ENCODE data around the gene KLF4.

The KLF4 gene

DNA sequence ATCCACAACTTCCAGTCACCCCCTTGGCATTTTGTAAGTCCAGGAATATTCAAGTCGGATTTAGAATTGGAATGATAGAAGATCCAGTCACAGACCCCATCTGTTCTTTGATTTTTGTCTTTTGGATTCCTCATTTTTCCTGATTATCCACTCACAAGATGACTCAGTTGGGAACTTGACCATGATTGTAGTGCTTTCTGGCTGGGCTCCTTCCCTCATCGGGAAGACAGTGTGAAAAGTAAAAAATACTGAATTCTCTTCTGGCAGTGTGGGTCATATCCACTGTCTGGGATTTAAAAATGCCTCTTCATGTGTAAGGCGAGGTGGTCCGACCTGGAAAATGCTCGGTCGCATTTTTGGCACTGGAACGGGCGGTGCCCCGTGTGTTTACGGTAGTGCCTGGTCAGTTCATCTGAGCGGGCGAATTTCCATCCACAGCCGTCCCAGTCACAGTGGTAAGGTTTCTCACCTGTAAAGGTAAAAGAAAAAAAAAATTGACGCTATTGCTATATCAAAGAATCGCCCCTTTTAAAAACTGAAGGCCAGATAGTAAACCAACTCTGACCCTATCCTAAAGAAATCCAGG is 4.0 kb downstream of the KLF4 start:
- no peaks in the 10 kb centered on the region for H3K9me3 ChIP-seq
- H3K4me3 ChIP-seq, result peak overlapping the region; percentile 79
- TF ChIP-seq, protein P1, sequence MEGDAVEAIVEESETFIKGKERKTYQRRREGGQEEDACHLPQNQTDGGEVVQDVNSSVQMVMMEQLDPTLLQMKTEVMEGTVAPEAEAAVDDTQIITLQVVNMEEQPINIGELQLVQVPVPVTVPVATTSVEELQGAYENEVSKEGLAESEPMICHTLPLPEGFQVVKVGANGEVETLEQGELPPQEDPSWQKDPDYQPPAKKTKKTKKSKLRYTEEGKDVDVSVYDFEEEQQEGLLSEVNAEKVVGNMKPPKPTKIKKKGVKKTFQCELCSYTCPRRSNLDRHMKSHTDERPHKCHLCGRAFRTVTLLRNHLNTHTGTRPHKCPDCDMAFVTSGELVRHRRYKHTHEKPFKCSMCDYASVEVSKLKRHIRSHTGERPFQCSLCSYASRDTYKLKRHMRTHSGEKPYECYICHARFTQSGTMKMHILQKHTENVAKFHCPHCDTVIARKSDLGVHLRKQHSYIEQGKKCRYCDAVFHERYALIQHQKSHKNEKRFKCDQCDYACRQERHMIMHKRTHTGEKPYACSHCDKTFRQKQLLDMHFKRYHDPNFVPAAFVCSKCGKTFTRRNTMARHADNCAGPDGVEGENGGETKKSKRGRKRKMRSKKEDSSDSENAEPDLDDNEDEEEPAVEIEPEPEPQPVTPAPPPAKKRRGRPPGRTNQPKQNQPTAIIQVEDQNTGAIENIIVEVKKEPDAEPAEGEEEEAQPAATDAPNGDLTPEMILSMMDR (IDR thresholded peaks at IDR 0.05), result no peak
- H3K36me3 ChIP-seq, result peaks cover 12 to 37% (median 22%) of the 10 kb centered on the region in 3 donors
- no peak for DNase-seq
- peak overlapping the region in 1 of 2 donors; percentile 91 for H3K27ac ChIP-seq
- no peaks in the 10 kb centered on the region for H3K27me3 ChIP-seq
- intact Hi-C loops (cut with DNase I; ENCODE audit: low total_unique reads), result loop anchor here (2.0 to 10.0 kb wide), 3 partner anchors 201 to 993 kb away; partner anchors contain the start of gene RAD23B
- H3K4me1 ChIP-seq, result peaks cover 0 to 31% (median 14%) of the 10 kb centered on the region in 4 donors

DNA sequence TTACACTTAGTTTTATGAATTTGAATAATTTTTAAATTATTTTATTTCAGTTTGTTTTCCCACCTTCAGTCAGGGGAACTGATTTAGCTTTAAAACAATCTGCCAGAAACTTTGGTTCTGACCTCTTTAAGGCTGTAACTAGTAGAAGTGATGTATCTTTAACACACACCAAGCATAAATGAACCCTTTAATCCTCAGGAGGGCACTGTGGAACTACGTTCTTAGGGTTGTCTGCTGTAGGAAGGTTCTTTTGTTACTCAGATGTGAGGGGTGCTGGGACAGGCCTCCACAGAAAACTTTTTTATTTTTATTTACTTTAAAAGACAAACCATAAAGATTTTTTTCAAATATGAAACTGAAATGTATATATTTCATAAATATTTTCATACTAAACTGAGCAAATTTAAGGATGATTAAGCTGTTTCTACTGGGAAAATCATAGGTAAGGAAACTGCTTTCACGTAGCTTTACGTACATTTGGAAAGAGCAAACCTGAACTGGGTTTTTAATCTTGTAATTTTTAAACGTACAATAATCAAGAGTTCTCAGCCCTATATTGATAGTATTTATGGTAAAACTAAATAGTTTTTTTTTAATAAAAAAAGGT is 5.3 kb downstream of the KLF4 start:
- TF ChIP-seq, protein P1 (IDR thresholded peaks at IDR 0.05), result peak; percentile 57 to 65
- H3K36me3 ChIP-seq, result peaks cover 12 to 37% (median 22%) of the 10 kb centered on the region in 3 donors
- H3K27me3 ChIP-seq, result no peaks in the 10 kb centered on the region
- H3K4me1 ChIP-seq, result peaks cover 0 to 31% (median 14%) of the 10 kb centered on the region in 4 donors
- intact Hi-C loops (cut with DNase I; ENCODE audit: low total_unique reads), result loop anchor here (10.0 kb wide), 1 partner anchor 199 kb away; the partner anchor contains the start of gene RAD23B
- no peak overlapping the region for H3K4me3 ChIP-seq
- H3K27ac ChIP-seq, result peak overlapping the region in 1 of 2 donors; percentile 91
- H3K9me3 ChIP-seq, result no peaks in the 10 kb centered on the region
- peak in 1 of 2 donors; percentile 35 for DNase-seq

DNA sequence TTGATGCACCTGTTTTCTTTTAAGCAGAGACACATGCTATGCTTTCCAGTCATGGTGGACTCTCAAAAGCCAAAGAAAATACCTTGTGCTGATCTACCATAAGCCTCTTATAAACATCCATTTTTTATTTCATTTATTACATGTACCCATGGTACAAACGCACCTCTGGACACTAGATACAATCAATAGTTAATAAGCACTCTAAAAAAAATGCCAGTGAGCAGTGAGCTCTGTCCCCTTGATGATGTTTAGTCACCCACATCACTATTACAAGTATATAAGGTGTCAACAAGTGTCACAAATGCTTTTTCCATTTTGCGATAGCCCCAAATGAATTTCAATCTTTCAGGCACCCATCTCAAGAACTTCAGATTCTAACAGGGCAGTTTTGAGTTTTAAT is 5.9 kb downstream of the KLF4 start:
- DNase-seq, result no peak
- Histone ChIP-seq H3K9me3 (no peaks in the 10 kb centered on the region), H3K4me1 (peaks cover 0 to 31% (median 14%) of the 10 kb centered on the region in 4 donors), H3K4me3 (no peak overlapping the region), H3K36me3 (peaks cover 12 to 37% (median 22%) of the 10 kb centered on the region in 3 donors), H3K27me3 (no peaks in the 10 kb centered on the region), H3K27ac (no peak overlapping the region)
- TF ChIP-seq, protein P1 (IDR thresholded peaks at IDR 0.05), result no peak
- intact Hi-C loops (cut with DNase I; ENCODE audit: low total_unique reads), result loop anchor here (10.0 kb wide), 1 partner anchor 199 kb away; the partner anchor contains the start of gene RAD23B

DNA sequence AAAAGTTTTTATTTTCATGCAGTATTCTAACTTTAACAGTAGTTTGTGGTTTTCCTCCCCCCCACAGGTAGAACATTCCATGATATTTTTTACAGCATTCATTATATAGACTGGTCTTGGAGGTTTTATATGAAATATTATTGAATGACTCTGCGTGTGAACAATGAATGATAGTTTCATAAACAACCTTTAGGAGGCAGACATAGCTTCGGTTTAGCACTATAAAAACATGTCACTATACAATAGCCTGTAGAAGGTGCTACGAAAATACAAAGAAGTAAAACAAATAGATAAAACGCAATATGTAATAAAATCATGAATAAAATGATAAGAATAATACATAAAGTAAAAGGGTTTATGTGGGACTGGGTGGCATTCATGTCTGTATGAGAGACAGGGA is 8.5 kb downstream of the KLF4 start:
- no peak overlapping the region for H3K4me3 ChIP-seq
- TF ChIP-seq, protein P1 (IDR thresholded peaks at IDR 0.05), result peak in 1 of 2 experiments; percentile 9
- peaks cover 11 to 16% (median 12%) of the 10 kb centered on the region in 3 donors for H3K36me3 ChIP-seq

GRCh38 chr9:107480386-107480789 is 9.2 kb downstream of the KLF4 start:
- DNase-seq, result peak; percentile 68 to 71

More for the DNA sequence above, 8.5 kb downstream of the KLF4 start:
- peak overlapping the region in 1 of 2 donors; percentile 28 for H3K27ac ChIP-seq
- H3K9me3 ChIP-seq, result no peaks in the 10 kb centered on the region
- no peaks in the 10 kb centered on the region for H3K27me3 ChIP-seq
- no peak for DNase-seq
- H3K4me1 ChIP-seq, result peaks cover 0 to 13% (median 0%) of the 10 kb centered on the region in 4 donors
- intact Hi-C loops (cut with DNase I; ENCODE audit: low total_unique reads), result loop anchor here (10.0 kb wide), 1 partner anchor 196 kb away; the partner anchor contains the start of gene RAD23B

More at GRCh38 chr9:107480386-107480789, 9.2 kb downstream of the KLF4 start:
- no peaks in the 10 kb centered on the region for H3K27me3 ChIP-seq
- peak overlapping the region in 1 of 2 donors; percentile 28 for H3K27ac ChIP-seq
- H3K4me3 ChIP-seq, result no peak overlapping the region
- intact Hi-C loops (cut with DNase I; ENCODE audit: low total_unique reads), result loop anchor here (10.0 kb wide), 1 partner anchor 196 kb away; the partner anchor contains the start of gene RAD23B
- TF ChIP-seq, protein P1 (IDR thresholded peaks at IDR 0.05), result no peak
- H3K4me1 ChIP-seq, result peaks cover 0 to 6% (median 0%) of the 10 kb centered on the region in 4 donors
- no peaks in the 10 kb centered on the region for H3K9me3 ChIP-seq
- H3K36me3 ChIP-seq, result peaks cover 4 to 10% (median 6%) of the 10 kb centered on the region in 3 donors

Measured in tibial artery (tissue), 4 donors.